HepG2 (cell line): ENCODE measurements around the gene SLC35B1. TPM values are rescaled to one million over a fixed set of nuclear protein-coding genes. Genes with fewer than 3 reads are reported as not detected.

ENCODE experiments used
- ARID2 ChIP-seq: sonication (generic); formaldehyde crosslinking; IDR thresholded peaks from 2 replicates; pipeline ENCODE4 v1.8.1; 2022; ENCODE audit warnings: mild to moderate bottlenecking, missing genetic modification reagents, borderline replicate concordance
- CBX2 ChIP-seq, 2 experiments: fragments of 200-600 bp in 1 of 2; sonication (generic); formaldehyde crosslinking in 1 of 2; IDR thresholded peaks; 2 replicates each; pipeline versions ENCODE4 v1.7.0 to v1.8.1; 2018 to 2022; ENCODE audit warnings: low read depth in 2 of 2, low read length in 1 of 2, mild to moderate bottlenecking in 1 of 2, missing genetic modification reagents in 1 of 2
- ELF4 ChIP-seq: sonication (generic); formaldehyde crosslinking; IDR thresholded peaks from 2 replicates; pipeline ENCODE4 v1.5.0; 2020; ENCODE audit warnings: missing genetic modification reagents, mild to moderate bottlenecking, moderate library complexity, borderline replicate concordance
- ESRRA ChIP-seq: sonication (generic); formaldehyde crosslinking; IDR thresholded peaks from 2 replicates; pipeline ENCODE4 v1.5.1; 2020; ENCODE audit warnings: mild to moderate bottlenecking, low read depth, missing genetic modification reagents
- FOXP1 ChIP-seq, 2 experiments: fragments of 450-650 bp in 1 of 2; IDR thresholded peaks; 2 replicates each; pipeline ENCODE4 v1.6.1; 2017 to 2018; ENCODE audit warnings: antibody characterized with exemption in 1 of 2
- HHEX ChIP-seq: IDR thresholded peaks from 2 replicates; pipeline ENCODE4 v1.6.1; 2016; ENCODE audit warnings: control low read depth
- JUND ChIP-seq: sonication (generic); formaldehyde crosslinking; IDR thresholded peaks from 2 replicates; pipeline ENCODE4 v1.8.0; 2022; ENCODE audit warnings: mild to moderate bottlenecking, missing genetic modification reagents
- KDM3A ChIP-seq: IDR thresholded peaks from 2 replicates; pipeline ENCODE4 v1.6.1; 2018; ENCODE audit warnings: low read depth, missing compliant biosample characterization
- ZBTB42 ChIP-seq: sonication (generic); formaldehyde crosslinking; IDR thresholded peaks from 2 replicates; pipeline ENCODE4 v1.5.0; 2020; ENCODE audit warnings: mild to moderate bottlenecking, missing genetic modification reagents
- ZFP1 ChIP-seq: IDR thresholded peaks from 2 replicates; pipeline ENCODE4 v1.6.1; 2016
- ZFP36L2 ChIP-seq: sonication (generic); formaldehyde crosslinking; IDR thresholded peaks from 2 replicates; pipeline ENCODE4 v1.4.0; 2020; ENCODE audit warnings: missing genetic modification reagents
- ZNF224 ChIP-seq: sonication (generic); formaldehyde crosslinking; IDR thresholded peaks from 2 replicates; pipeline ENCODE4 v1.5.0; 2020; ENCODE audit warnings: mild to moderate bottlenecking, missing genetic modification reagents
- ZNF251 ChIP-seq: sonication (generic); formaldehyde crosslinking; IDR thresholded peaks from 2 replicates; pipeline ENCODE4 v1.9.0; 2021; ENCODE audit warnings: mild to moderate bottlenecking, missing genetic modification reagents
- ZNF329 ChIP-seq: sonication (generic); formaldehyde crosslinking; IDR thresholded peaks from 2 replicates; pipeline ENCODE4 v1.9.0; 2021; ENCODE audit warnings: low read depth, mild to moderate bottlenecking, missing genetic modification reagents
- polyA plus RNA-seq, 8 experiments: library from polyadenylated mRNA; depleted of rRNA in 3 of 8; stranded (reverse) in 7 of 8; unstranded in 1 of 8; fragments of >200 nt; fragmentation: Illumina TruSeq in 4 of 8; extraction: Trizol in 4 of 8; gene quantifications; 2 replicates each; pipeline versions ENCODE4 v1.2.1 to v1.2.3, GENCODE V29; 2011 to 2016; ENCODE audit warnings: low read depth in 4 of 8, missing spikeins in 1 of 8, mixed read lengths in 1 of 8; ENCODE audit not compliant: insufficient read depth in 1 of 8
- total RNA-seq, 5 experiments: library from RNA; depleted of rRNA; stranded (reverse); fragments of >200 nt; fragmentation: Illumina TruSeq; extraction: Trizol; gene quantifications; 2 replicates each; pipeline ENCODE4 v1.2.3, GENCODE V29; 2016; ENCODE audit warnings: low read depth in 1 of 5
- TF ChIP-seq, protein P1 (sequence below): fragments of 450-650 bp; IDR thresholded peaks from 2 replicates; pipeline ENCODE4 v1.6.1; 2017; ENCODE audit warnings: mild to moderate bottlenecking
- TF ChIP-seq, protein P2 (sequence below): sonication (generic); formaldehyde crosslinking; IDR thresholded peaks from 2 replicates; pipeline ENCODE4 v1.4.0; 2020; ENCODE audit warnings: missing genetic modification reagents
- TF ChIP-seq, protein P3 (sequence below): sonication (generic); formaldehyde crosslinking; conservative IDR thresholded peaks from 2 replicates; pipeline ENCODE4 v1.8.1; 2023; ENCODE audit warnings: missing genetic modification reagents
- TF ChIP-seq, protein P4 (sequence below): sonication (generic); formaldehyde crosslinking; conservative IDR thresholded peaks from 2 replicates; pipeline ENCODE4 v1.5.0; 2020; ENCODE audit warnings: missing genetic modification reagents
- TF ChIP-seq, protein P5 (sequence below): sonication (generic); formaldehyde crosslinking; IDR thresholded peaks from 2 replicates; pipeline ENCODE4 v1.5.0; 2020; ENCODE audit warnings: missing genetic modification reagents, mild to moderate bottlenecking, borderline replicate concordance

The SLC35B1 gene
- total and polyA plus RNA-seq, 2 of the 13 experiments (the other 11 are each of a cell fraction or from before 2014, with no cell fraction given), result 99.6 to 113 TPM

DNA sequence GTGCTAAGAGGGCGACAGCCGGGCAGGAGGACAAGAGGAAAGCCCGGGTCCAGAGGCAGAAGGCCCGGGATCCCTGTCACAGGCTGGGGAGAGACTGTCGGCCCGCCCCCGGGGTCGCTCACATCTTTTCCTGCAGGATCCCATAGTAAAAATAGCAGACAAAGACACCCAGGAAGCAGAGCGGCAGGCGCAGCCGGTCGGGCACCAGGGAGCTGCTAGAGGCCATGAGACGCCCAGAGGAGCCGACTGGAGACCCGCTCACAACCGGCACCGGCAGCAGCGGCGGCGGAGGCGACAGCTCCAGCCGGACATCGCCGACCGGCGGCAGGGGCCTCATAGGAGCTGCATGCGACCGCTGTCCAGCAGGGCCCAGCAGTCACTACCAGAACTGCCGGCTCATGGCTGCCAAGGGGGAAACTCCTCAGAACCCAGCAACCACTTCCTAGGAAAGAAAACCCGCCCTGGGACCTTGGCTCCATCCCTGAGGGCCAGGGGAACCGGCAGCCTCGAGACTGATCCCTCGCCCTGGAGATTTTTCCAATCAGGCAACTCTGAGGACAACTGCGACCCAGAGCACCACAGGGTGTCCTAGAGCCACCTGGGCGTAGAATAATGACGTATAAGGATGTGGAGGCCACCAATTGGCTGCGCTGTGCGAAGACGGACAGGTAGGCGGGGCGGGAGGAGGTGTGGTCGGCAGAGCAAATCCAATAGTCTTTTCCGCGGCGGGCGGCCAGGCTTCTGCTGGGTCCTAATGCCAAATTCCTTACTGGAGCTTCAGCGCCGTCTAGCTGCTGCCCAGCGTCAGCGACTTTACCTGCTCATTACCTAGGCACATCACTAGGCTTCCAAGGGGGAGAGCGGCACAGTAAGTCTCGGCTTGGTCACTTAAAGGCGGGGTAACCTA lies at the start of gene SLC35B1 (continued):
- TF ChIP-seq ELF4, result no peak
- no peak for TF ChIP-seq CBX2 (IDR thresholded peaks at IDR 0.05; ENCODE audit: low read depth, low read length)
- no peak for TF ChIP-seq CBX2 (CRISPR knock-in tag; IDR thresholded peaks at IDR 0.05; ENCODE audit: low read depth)
- peak; percentile 86 for TF ChIP-seq ZFP1 (CRISPR knock-in tag)
- peak; percentile 41; the same call in 1 of the 2 replicates for TF ChIP-seq HHEX (CRISPR knock-in tag)
- TF ChIP-seq KDM3A (CRISPR knock-in tag), result peak; percentile 88
- no peak for TF ChIP-seq JUND (CRISPR knock-in tag)
- TF ChIP-seq FOXP1 (IDR thresholded peaks at IDR 0.05), result no peak
- peak; percentile 21; the same call in 1 of the 2 replicates for TF ChIP-seq FOXP1 (CRISPR knock-in tag; IDR thresholded peaks at IDR 0.05)
- TF ChIP-seq, protein P1, sequence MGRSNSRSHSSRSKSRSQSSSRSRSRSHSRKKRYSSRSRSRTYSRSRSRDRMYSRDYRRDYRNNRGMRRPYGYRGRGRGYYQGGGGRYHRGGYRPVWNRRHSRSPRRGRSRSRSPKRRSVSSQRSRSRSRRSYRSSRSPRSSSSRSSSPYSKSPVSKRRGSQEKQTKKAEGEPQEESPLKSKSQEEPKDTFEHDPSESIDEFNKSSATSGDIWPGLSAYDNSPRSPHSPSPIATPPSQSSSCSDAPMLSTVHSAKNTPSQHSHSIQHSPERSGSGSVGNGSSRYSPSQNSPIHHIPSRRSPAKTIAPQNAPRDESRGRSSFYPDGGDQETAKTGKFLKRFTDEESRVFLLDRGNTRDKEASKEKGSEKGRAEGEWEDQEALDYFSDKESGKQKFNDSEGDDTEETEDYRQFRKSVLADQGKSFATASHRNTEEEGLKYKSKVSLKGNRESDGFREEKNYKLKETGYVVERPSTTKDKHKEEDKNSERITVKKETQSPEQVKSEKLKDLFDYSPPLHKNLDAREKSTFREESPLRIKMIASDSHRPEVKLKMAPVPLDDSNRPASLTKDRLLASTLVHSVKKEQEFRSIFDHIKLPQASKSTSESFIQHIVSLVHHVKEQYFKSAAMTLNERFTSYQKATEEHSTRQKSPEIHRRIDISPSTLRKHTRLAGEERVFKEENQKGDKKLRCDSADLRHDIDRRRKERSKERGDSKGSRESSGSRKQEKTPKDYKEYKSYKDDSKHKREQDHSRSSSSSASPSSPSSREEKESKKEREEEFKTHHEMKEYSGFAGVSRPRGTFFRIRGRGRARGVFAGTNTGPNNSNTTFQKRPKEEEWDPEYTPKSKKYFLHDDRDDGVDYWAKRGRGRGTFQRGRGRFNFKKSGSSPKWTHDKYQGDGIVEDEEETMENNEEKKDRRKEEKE, result no peak
- TF ChIP-seq ZNF251, result no peak
- no peak; the same call in 1 of the 2 replicates for TF ChIP-seq ZNF329 (CRISPR knock-in tag)
- TF ChIP-seq ZBTB42 (CRISPR knock-in tag), result no peak
- no peak for TF ChIP-seq ARID2 (CRISPR knock-in tag)
- TF ChIP-seq, protein P2, sequence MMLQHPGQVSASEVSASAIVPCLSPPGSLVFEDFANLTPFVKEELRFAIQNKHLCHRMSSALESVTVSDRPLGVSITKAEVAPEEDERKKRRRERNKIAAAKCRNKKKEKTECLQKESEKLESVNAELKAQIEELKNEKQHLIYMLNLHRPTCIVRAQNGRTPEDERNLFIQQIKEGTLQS (CRISPR knock-in tag), result 0 out of 2 replicates have a peak, but pooled peaks have one; percentile 25
- TF ChIP-seq, protein P3, sequence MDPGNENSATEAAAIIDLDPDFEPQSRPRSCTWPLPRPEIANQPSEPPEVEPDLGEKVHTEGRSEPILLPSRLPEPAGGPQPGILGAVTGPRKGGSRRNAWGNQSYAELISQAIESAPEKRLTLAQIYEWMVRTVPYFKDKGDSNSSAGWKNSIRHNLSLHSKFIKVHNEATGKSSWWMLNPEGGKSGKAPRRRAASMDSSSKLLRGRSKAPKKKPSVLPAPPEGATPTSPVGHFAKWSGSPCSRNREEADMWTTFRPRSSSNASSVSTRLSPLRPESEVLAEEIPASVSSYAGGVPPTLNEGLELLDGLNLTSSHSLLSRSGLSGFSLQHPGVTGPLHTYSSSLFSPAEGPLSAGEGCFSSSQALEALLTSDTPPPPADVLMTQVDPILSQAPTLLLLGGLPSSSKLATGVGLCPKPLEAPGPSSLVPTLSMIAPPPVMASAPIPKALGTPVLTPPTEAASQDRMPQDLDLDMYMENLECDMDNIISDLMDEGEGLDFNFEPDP, result 0 out of 2 replicates have a peak, but pooled peaks have one; percentile 95
- TF ChIP-seq, protein P4, sequence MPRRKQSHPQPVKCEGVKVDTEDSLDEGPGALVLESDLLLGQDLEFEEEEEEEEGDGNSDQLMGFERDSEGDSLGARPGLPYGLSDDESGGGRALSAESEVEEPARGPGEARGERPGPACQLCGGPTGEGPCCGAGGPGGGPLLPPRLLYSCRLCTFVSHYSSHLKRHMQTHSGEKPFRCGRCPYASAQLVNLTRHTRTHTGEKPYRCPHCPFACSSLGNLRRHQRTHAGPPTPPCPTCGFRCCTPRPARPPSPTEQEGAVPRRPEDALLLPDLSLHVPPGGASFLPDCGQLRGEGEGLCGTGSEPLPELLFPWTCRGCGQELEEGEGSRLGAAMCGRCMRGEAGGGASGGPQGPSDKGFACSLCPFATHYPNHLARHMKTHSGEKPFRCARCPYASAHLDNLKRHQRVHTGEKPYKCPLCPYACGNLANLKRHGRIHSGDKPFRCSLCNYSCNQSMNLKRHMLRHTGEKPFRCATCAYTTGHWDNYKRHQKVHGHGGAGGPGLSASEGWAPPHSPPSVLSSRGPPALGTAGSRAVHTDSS (CRISPR knock-in tag), result no peak
- TF ChIP-seq, protein P5, sequence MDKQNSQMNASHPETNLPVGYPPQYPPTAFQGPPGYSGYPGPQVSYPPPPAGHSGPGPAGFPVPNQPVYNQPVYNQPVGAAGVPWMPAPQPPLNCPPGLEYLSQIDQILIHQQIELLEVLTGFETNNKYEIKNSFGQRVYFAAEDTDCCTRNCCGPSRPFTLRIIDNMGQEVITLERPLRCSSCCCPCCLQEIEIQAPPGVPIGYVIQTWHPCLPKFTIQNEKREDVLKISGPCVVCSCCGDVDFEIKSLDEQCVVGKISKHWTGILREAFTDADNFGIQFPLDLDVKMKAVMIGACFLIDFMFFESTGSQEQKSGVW (CRISPR knock-in tag), result no peak
- no peak for TF ChIP-seq ZFP36L2
- TF ChIP-seq ZNF224, result no peak; the same call in none of the 2 replicates
- TF ChIP-seq ESRRA (CRISPR knock-in tag), result no peak
